GM19193 (cell line): ENCODE data around the gene RDX.

ENCODE experiments used
- POLR2A ChIP-seq: IDR thresholded peaks from 4 replicates; pipeline ENCODE4 v1.6.1; 2011; ENCODE audit not compliant: insufficient read depth, insufficient read length; ENCODE audit errors: extremely low read depth

Gene RDX

GRCh38 chr11:110293389-110293788, 3.0 kb downstream of the RDX start:
- TF ChIP-seq POLR2A, result no peak

- no peak for TF ChIP-seq POLR2A
Observed at GRCh38 chr11:110290591-110291334, 5.7 kb downstream of the RDX start.

GRCh38 chr11:110289472-110289871, 6.9 kb downstream of the RDX start:
- no peak for TF ChIP-seq POLR2A

- TF ChIP-seq POLR2A, result no peak
Observed at GRCh38 chr11:110287537-110287936, 8.9 kb downstream of the RDX start.

- TF ChIP-seq POLR2A, result no peak
Observed at GRCh38 chr11:110286298-110287040, 9.9 kb downstream of the RDX start.

- TF ChIP-seq POLR2A, result no peak
Observed at GRCh38 chr11:110283862-110284261, 12.6 kb downstream of the RDX start.

- no peak for TF ChIP-seq POLR2A
Observed at GRCh38 chr11:110279881-110280280, 16.5 kb downstream of the RDX start.

- TF ChIP-seq POLR2A, result no peak
Observed at GRCh38 chr11:110272919-110273318, 23.5 kb downstream of the RDX start.

- TF ChIP-seq POLR2A, result no peak
Observed at GRCh38 chr11:110269996-110270395, 26.4 kb downstream of the RDX start.

GRCh38 chr11:110268441-110268840, 28.0 kb downstream of the RDX start:
- TF ChIP-seq POLR2A, result no peak

GRCh38 chr11:110262072-110262403, 34.4 kb downstream of the RDX start:
- no peak for TF ChIP-seq POLR2A

- TF ChIP-seq POLR2A, result no peak
Observed at GRCh38 chr11:110261195-110262071, 35.0 kb downstream of the RDX start.

GRCh38 chr11:110253525-110253924, 42.9 kb downstream of the RDX start:
- no peak for TF ChIP-seq POLR2A

- TF ChIP-seq POLR2A, result no peak
Observed at GRCh38 chr11:110251836-110252235, 44.6 kb downstream of the RDX start.

- no peak for TF ChIP-seq POLR2A
Observed at GRCh38 chr11:110250168-110250567, 46.2 kb downstream of the RDX start.
